ENCODE measurements around the gene RAB13. TPM values are rescaled to one million over a fixed set of nuclear protein-coding genes. Genes with fewer than 3 reads are reported as not detected.

Gene RAB13
- total RNA-seq, 2 donors from 2014 or later, result 62.7 to 84.7 TPM

DNA sequence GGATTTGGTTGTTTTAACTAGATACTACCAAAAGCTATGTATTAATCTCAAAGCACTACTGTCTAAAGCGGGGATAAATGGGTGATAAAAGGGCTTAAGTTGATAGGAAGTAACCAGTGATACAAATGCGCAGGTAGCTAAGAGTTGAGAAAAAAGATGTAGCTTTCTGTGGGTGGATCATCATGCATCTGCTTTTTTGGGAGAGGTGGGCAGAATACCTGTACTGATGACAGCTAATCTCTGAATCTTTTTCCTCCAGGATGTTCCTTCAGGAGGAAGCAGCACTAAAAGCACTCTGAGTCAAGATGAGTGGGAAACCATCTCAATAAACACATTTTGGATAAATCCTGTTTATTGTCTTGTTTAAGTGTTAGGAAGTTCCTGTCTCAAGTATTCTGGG is 5.7 kb upstream of the RAB13 start:
- no peak for DNase-seq
- Histone ChIP-seq H3K27ac (no peak overlapping the region), H3K4me1 (peaks cover 4% of the 10 kb centered on the region), H3K9me3 (no peaks in the 10 kb centered on the region), H3K9ac (ENCODE audit: low read depth in 2 of 2, low read length in 2 of 2) (peak overlapping the region; percentile 82 to 98), H3K4me3 (peak overlapping the region; percentile 87), H3K27me3 (no peaks in the 10 kb centered on the region), H3K36me3 (no peaks in the 10 kb centered on the region)
- TF ChIP-seq, protein P1, sequence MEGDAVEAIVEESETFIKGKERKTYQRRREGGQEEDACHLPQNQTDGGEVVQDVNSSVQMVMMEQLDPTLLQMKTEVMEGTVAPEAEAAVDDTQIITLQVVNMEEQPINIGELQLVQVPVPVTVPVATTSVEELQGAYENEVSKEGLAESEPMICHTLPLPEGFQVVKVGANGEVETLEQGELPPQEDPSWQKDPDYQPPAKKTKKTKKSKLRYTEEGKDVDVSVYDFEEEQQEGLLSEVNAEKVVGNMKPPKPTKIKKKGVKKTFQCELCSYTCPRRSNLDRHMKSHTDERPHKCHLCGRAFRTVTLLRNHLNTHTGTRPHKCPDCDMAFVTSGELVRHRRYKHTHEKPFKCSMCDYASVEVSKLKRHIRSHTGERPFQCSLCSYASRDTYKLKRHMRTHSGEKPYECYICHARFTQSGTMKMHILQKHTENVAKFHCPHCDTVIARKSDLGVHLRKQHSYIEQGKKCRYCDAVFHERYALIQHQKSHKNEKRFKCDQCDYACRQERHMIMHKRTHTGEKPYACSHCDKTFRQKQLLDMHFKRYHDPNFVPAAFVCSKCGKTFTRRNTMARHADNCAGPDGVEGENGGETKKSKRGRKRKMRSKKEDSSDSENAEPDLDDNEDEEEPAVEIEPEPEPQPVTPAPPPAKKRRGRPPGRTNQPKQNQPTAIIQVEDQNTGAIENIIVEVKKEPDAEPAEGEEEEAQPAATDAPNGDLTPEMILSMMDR (IDR thresholded peaks at IDR 0.05), result no peak
- intact Hi-C loops (cut with DNase I), result no loop called here

DNA sequence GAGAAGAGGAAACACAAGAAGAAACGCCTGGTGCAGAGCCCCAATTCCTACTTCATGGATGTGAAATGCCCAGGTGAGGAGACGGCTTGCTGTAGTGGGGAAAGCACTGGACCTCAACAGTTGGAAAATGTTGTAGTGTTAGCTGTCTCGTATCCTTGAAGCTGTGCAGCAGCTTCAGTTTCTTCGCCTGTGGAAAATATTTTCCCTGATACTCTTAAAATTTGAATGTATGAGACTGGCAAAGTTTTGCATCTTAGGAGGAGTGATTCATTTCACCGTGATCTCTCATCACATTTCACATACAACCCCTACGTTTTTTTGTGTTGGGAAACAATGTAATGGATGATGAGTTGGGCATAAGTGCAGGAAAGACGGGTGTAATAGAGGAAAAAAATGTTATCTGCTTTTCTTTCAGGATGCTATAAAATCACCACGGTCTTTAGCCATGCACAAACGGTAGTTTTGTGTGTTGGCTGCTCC is 5.1 kb upstream of the RAB13 start:
- peaks cover 4% of the 10 kb centered on the region for H3K4me1 ChIP-seq
- TF ChIP-seq, protein P1 (IDR thresholded peaks at IDR 0.05), result no peak
- no peaks in the 10 kb centered on the region for H3K36me3 ChIP-seq
- no peaks in the 10 kb centered on the region for H3K9me3 ChIP-seq
- peak overlapping the region; percentile 81 for H3K27ac ChIP-seq
- H3K4me3 ChIP-seq, result peak overlapping the region; percentile 87
- intact Hi-C loops (cut with DNase I), result no loop called here
- H3K9ac ChIP-seq (ENCODE audit: low read depth in 2 of 2, low read length in 2 of 2), result peak overlapping the region; percentile 82 to 98
- DNase-seq, result no peak
- no peaks in the 10 kb centered on the region for H3K27me3 ChIP-seq

DNA sequence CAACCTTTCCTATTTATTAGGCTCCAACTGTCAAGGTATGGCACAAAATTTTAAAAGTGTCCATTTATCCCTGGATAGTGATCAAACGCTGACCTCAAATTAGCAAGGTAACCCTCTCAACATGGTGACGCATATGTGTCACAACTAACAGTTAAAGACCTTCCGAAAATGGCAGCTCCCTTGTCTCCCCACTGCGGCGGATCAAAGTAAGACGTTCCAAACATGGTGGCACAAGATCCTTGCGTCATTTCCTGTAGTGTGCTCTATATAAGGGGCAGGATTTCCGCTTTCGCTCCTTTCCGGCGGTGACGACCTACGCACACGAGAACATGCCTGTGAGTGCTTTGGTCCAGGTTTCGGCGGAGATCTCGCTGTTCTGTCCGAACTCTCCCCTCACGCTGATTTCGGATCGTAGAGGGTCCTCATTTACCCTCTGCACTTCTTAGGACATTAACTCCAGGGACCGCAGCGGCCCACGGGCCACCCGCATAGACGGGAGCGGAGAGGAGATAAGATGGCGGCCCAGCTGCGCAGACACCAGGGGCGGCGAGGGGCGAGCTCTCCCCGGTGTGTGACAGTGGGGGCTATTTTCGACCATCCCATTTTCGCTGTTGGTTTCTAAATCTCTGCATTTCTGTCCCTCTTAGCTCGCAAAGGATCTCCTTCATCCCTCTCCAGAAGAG is 4.5 kb upstream of the RAB13 start, which contains the start of gene RPS27:
Gene RPS27, plus strand, starts transcription at position 295 of the 683 bp plus-strand sequence. Its CDS starts 35 bp downstream, at position 330.
- peaks cover 4% of the 10 kb centered on the region for H3K4me1 ChIP-seq
- H3K9me3 ChIP-seq, result no peaks in the 10 kb centered on the region
- H3K9ac ChIP-seq (ENCODE audit: low read depth in 2 of 2, low read length in 2 of 2), result peak within 1 kb of the TSS; percentile 82 to 98
- TF ChIP-seq, protein P1 (IDR thresholded peaks at IDR 0.05), result no peak
- H3K27me3 ChIP-seq, result no peaks in the 10 kb centered on the region
- H3K27ac ChIP-seq, result peak within 1 kb of the TSS; percentile 81
- peak; percentile 94 for DNase-seq
- no peaks in the 10 kb centered on the region for H3K36me3 ChIP-seq
- peak within 1 kb of the TSS; percentile 87 for H3K4me3 ChIP-seq
- intact Hi-C loops (cut with DNase I), result no loop called here

DNA sequence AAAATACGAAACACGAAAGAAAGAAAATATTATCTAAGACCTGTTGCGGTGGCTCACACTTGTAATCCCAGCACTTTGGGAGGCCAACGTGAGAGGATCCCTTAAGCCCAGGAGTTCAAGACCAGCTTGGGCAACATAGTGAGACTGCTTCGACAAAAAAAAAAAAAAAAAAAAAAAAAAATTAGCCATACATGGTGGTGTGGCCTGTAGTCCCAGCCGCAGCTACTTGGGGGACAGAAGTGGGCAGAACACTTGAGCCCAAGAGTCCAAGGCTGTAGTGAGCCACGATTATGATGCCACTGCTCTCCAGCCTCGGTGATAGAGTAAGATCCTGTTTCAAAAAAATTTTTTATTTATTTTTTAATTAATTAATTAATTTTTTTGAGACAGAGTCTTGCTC is 1.5 kb upstream of the RAB13 start:
- DNase-seq, result no peak
- H3K4me3 ChIP-seq, result no peak overlapping the region
- H3K27ac ChIP-seq, result peak overlapping the region; percentile 63
- H3K4me1 ChIP-seq, result peaks cover 11% of the 10 kb centered on the region
- no peaks in the 10 kb centered on the region for H3K27me3 ChIP-seq
- H3K36me3 ChIP-seq, result no peaks in the 10 kb centered on the region
- TF ChIP-seq, protein P1 (IDR thresholded peaks at IDR 0.05), result no peak
- H3K9me3 ChIP-seq, result no peaks in the 10 kb centered on the region
- intact Hi-C loops (cut with DNase I), result loop anchor here (2.0 to 10.0 kb wide), 4 partner anchors 65 to 313 kb away; partner anchors contain the start of genes GATAD2B, ILF2 and NPR1
- no peak overlapping the region for H3K9ac ChIP-seq (ENCODE audit: low read depth in 2 of 2, low read length in 2 of 2)

DNA sequence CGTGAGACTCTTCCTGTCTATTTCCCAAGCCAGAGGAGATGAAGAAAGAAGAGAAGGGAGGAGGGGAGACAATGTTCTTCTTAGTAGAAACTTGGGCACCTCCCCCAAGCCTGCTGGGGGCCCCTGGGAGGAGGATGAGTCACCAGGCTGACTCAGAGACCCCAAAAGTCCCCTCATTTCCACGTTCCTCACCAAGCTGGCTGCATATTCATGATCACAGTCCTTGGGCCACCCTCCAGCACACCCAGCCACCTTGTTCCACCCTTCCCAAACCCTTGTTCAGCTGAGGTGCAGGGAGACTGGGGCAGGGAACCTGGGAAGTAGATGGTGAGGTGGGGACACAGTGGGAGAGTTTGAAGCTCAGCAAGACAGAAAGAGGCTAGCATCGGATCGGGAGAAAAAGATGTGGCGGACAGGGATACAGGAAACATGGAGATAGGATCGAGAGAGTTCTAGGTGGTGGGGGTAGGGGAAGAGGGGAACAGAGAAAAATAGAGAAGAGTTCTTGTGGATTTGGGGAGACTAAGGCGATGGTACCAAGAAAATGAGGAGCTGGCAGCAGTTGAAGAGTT is 712 bp downstream of the RAB13 start:
- Histone ChIP-seq H3K9me3 (no peaks in the 10 kb centered on the region), H3K27me3 (no peaks in the 10 kb centered on the region), H3K4me3 (peak overlapping the region; percentile 47), H3K4me1 (peaks cover 7% of the 10 kb centered on the region), H3K36me3 (no peaks in the 10 kb centered on the region), H3K27ac (peak overlapping the region; percentile 63), H3K9ac (ENCODE audit: low read depth in 2 of 2, low read length in 2 of 2) (peak overlapping the region; percentile 70 to 92)
- intact Hi-C loops (cut with DNase I), result loop anchor here (5.0 to 10.0 kb wide), 3 partner anchors 63 to 311 kb away; partner anchors contain the start of genes GATAD2B, ILF2 and NPR1
- TF ChIP-seq, protein P1 (IDR thresholded peaks at IDR 0.05), result no peak
- DNase-seq, result no peak

Data from colonic mucosa (tissue), 4 donors.